Stimulated activated CD4-positive, alpha-beta T cell treated with anti-CD3 and anti-CD28 coated beads, Interleukin-1b, Interleukin-23, amount 100 ng/mL, for 24 hours (primary cell): ENCODE measurements around the gene PLXNB3.
A peak's percentile ranks its signal among the peaks of the same experiment; 100 is the strongest.
"Not testable (repeated sequence)": the region's sequence is repeated elsewhere in the genome, so short reads cannot be mapped to it uniquely, and the experiment has no call there.

Experiments used
- DNase-seq, 4 experiments: peaks; one replicate each; pipeline ENCODE4 v3.0.0-alpha.2; 2020; ENCODE audit warnings: low read depth in 4 of 4, low spot score in 1 of 4

Gene PLXNB3

GRCh38 chrX:153763989-153764755 lies at the start of gene PLXNB3:
TSS of gene PLXNB3 (plus strand) at chrX:153764249. CDS start at chrX:153765536, 1,287 bp downstream.
- DNase-seq = peak; percentile 40 to 57 (median 49)

GRCh38 chrX:153714256-153714655 lies 49.8 kb upstream of the PLXNB3 start:
- DNase-seq = no peak

- DNase-seq = no peak
Observed at GRCh38 chrX:153717445-153717844, 46.6 kb upstream of the PLXNB3 start.

- no peak for DNase-seq
Observed at GRCh38 chrX:153719238-153719637, 44.8 kb upstream of the PLXNB3 start.

GRCh38 chrX:153719701-153720100 lies 44.3 kb upstream of the PLXNB3 start:
- no peak for DNase-seq

GRCh38 chrX:153722704-153723350 lies 41.2 kb upstream of the PLXNB3 start:
- DNase-seq = no peak

- peak in 2 of 4 experiments; percentile 20 to 63 for DNase-seq
Observed at GRCh38 chrX:153723351-153724251, 40.4 kb upstream of the PLXNB3 start.

- DNase-seq = peak; percentile 64 to 80 (median 76)
Observed at GRCh38 chrX:153724252-153725038, 39.6 kb upstream of the PLXNB3 start, which contains the start of the genes ABCD1 and BCAP31. TSS of gene ABCD1 (plus strand) at chrX:153724856. CDS start at chrX:153725267, 411 bp downstream. TSS of gene BCAP31 (minus strand) at chrX:153724387. CDS start at chrX:153723244, 1,143 bp downstream.

GRCh38 chrX:153725039-153725831 lies 38.8 kb upstream of the PLXNB3 start:
- no peak for DNase-seq

GRCh38 chrX:153725832-153726285 lies 38.2 kb upstream of the PLXNB3 start:
- no peak for DNase-seq

GRCh38 chrX:153726286-153727122 lies 37.5 kb upstream of the PLXNB3 start:
- no peak for DNase-seq

- no peak for DNase-seq
Observed at GRCh38 chrX:153727123-153727931, 36.7 kb upstream of the PLXNB3 start.

GRCh38 chrX:153728095-153728494 lies 36.0 kb upstream of the PLXNB3 start:
- DNase-seq = no peak

GRCh38 chrX:153728951-153729631 lies 35.0 kb upstream of the PLXNB3 start:
- DNase-seq = no peak

- DNase-seq = not testable (repeated sequence)
Observed at GRCh38 chrX:153730115-153730514, 33.9 kb upstream of the PLXNB3 start.

- DNase-seq = no peak
Observed at GRCh38 chrX:153731117-153731844, 32.8 kb upstream of the PLXNB3 start.

GRCh38 chrX:153731845-153732215 lies 32.2 kb upstream of the PLXNB3 start:
- DNase-seq = no peak
